Measurements from ENCODE around the gene ELK3.

The ELK3 gene

DNA sequence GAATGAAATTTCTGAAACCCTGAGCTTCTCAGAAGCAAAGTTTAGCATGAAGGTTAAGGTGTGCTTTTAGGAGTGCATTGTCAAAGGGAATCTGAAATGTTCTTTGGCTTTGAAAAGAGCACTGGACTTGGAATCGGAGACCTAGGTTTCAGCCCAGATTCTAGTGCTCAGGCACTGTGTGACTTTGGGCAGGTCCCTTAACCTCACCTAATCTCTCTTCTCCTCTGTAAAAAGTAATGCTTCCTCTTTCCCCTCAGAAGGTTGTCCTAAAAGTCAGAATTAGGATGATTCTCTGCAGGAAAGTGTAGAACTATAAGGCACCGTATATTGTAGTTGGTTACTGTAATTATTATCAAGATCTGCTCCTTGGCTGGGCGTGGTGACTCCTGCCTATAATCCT, 38.0 kb upstream of the ELK3 start:
- no peak for DNase-seq (ENCODE audit: extremely low read depth, low read depth)
- TF ChIP-seq, protein P1, sequence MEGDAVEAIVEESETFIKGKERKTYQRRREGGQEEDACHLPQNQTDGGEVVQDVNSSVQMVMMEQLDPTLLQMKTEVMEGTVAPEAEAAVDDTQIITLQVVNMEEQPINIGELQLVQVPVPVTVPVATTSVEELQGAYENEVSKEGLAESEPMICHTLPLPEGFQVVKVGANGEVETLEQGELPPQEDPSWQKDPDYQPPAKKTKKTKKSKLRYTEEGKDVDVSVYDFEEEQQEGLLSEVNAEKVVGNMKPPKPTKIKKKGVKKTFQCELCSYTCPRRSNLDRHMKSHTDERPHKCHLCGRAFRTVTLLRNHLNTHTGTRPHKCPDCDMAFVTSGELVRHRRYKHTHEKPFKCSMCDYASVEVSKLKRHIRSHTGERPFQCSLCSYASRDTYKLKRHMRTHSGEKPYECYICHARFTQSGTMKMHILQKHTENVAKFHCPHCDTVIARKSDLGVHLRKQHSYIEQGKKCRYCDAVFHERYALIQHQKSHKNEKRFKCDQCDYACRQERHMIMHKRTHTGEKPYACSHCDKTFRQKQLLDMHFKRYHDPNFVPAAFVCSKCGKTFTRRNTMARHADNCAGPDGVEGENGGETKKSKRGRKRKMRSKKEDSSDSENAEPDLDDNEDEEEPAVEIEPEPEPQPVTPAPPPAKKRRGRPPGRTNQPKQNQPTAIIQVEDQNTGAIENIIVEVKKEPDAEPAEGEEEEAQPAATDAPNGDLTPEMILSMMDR (IDR thresholded peaks at IDR 0.05; ENCODE audit: low read depth, low read length): no peak

DNA sequence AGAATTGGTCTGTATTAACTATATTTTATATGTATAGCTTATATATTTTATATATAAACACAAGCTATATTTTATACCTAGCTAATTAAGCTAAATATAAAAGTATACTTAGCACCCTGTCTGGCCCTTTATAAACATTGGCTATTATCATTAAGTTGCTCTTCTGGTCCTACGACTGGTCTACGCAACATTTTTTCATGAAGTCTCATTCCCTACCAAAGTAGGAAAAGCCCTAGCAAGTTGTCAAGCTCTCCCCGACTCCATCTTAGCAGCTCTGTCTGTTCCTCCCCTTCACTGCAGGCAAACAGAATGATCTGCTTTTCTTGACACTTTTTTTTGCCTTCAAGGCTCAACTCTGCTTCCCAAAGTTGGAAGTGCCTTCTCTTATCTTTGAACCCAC, 36.7 kb upstream of the ELK3 start:
- TF ChIP-seq, protein P1 (IDR thresholded peaks at IDR 0.05; ENCODE audit: low read depth, low read length): no peak
- no peak for DNase-seq (ENCODE audit: extremely low read depth, low read depth)

DNA sequence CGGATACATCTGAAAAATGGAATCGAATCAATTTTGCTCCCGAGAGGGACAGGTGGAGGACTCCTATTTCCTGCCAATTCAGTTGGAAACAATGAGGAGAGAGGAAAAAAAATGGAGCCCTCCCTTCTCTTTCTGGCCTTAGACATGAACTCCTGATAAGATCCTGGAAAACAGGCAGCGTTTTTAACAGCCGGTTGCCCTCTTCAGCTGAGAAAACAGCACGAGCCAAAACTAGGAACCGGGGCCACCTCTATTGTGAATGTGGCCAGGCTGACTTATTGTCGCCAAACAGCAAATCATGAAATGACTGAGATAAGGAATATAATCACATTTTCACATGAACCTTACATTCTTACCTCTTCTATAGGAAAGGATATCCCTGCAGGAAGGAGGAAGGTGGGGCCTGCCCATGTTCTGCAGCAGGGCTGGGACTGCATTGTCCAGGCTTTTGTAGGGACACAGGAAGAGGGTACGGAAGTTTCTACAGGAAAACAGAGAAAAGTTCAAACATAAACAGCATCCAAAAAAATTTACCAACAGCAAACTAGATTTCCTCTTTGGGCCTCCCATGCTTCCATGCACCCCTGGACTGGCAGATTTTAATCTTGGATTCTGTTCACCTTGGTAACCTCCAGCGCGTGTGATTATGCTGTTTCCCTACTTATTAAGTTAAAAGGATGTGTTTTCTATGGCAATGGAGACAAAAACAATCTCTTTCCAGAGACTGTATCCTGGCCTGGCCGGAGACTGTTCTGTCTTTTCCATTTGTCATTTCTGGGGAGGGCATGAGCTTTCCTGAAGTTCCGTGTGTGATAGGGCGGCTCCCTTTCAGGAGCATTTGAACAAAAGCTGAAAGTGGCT, 29.0 kb upstream of the ELK3 start:
- TF ChIP-seq, protein P1 (IDR thresholded peaks at IDR 0.05; ENCODE audit: low read depth, low read length): no peak
- no peak for DNase-seq (ENCODE audit: extremely low read depth, low read depth)

DNA sequence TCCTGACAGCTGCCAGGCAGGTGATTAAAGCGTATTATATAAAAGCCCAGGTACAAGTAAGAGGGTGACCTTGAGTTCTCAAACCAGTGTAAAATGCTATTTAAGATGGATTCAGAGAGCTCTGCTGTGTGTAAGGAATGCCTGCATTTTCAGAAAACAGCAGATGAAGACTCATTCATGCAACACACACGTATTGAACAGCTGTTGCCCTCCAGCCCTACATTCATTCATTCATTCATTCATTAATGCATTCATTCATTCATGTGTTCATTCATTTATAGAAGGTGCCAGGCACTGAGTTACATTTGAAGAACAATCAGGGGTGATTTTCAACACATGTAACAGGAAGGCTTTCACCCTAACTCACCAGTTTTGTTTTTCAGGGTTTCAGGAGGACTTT, 27.4 kb upstream of the ELK3 start:
- TF ChIP-seq, protein P1 (IDR thresholded peaks at IDR 0.05; ENCODE audit: low read depth, low read length): no peak
- DNase-seq (ENCODE audit: extremely low read depth, low read depth): no peak

DNA sequence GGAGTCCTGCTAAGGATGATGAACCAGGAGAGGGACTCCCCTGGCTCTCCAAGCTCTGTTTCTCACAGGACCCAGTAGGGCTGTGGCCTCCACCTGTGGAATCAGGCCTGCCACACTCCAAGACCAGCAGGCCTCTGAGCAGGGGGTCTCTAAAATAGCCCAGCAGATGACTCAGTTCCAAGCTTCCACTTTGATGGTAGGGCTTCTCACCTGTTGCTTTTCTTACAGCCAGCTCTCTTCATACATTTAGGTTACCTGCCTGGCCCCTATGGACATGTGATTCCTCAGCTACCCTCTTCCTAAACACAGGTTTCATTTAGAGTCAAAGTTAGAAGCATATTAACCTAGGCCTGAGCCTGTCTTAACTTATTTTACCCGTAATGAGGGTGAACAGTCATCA, 26.7 kb upstream of the ELK3 start:
- no peak for DNase-seq (ENCODE audit: extremely low read depth, low read depth)
- TF ChIP-seq, protein P1 (IDR thresholded peaks at IDR 0.05; ENCODE audit: low read depth, low read length): no peak

DNA sequence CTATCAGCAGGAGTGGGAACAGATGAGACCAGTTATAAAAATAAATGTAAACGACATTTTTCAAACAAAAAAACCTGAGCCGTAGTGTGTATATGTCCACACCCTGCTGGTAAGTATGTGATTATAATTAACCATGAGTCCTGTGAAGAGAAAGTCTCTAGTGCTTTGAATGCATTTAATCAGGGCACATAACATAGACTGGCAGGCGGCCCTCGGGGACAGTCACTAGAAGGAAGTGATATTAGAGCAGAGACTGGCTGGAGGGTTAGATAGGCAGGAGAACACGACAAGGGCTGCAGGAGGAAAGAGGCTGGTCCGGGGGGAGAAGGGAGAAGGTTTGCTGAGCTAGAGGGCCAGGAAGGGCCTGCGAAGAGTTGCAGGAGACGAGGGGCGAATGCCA, 23.8 kb upstream of the ELK3 start:
- DNase-seq (ENCODE audit: extremely low read depth, low read depth): no peak

DNA sequence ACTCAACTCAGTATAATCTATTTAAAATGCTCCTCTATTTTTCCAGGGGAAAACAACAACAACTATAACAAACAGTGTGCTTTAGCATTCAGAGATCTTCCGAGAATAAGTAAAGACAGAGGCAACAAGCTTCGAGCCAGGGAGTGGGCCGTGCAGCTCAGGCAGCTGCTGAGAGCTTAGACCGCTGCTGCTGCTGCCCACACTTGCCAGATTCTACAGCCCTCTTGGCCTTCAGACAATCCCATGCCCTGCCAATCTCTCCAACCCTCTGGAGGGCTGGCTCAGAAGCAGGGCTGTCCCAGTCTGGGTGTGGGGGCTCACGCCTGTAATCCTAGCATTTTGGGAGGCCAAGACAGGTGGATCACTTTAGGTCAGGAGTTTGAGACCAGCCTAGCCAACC, 23.4 kb upstream of the ELK3 start:
- TF ChIP-seq, protein P1 (IDR thresholded peaks at IDR 0.05; ENCODE audit: low read depth, low read length): no peak
- no peak for DNase-seq (ENCODE audit: extremely low read depth, low read depth)

More for the DNA sequence above, 23.8 kb upstream of the ELK3 start:
- TF ChIP-seq, protein P1 (IDR thresholded peaks at IDR 0.05; ENCODE audit: low read depth, low read length): no peak

All from AG09319 (cell line).